Ishikawa (cell line): ENCODE measurements around the gene DENND1A.

Experiments used
- CEBPB ChIP-seq: IDR thresholded peaks from 2 replicates; pipeline ENCODE4 v1.6.1; 2012
- CREB1 ChIP-seq: IDR thresholded peaks from 2 replicates; pipeline ENCODE4 v1.6.1; 2012; ENCODE audit warnings: low read depth
- EGR1 ChIP-seq: IDR thresholded peaks from 2 replicates; pipeline ENCODE4 v1.6.1; 2012
- EP300 ChIP-seq: IDR thresholded peaks from 2 replicates; pipeline ENCODE4 v1.6.1; 2012; ENCODE audit warnings: borderline replicate concordance
- FOXM1 ChIP-seq: IDR thresholded peaks from 2 replicates; pipeline ENCODE4 v1.6.1; 2012; ENCODE audit warnings: low read depth, borderline replicate concordance
- NFIC ChIP-seq: IDR thresholded peaks from 2 replicates; pipeline ENCODE4 v1.6.1; 2012
- RAD21 ChIP-seq: IDR thresholded peaks from 2 replicates; pipeline ENCODE4 v1.6.1; 2012; ENCODE audit warnings: low read depth
- REST ChIP-seq: IDR thresholded peaks from 2 replicates; pipeline ENCODE4 v1.6.1; 2012; ENCODE audit warnings: low read depth, mild to moderate bottlenecking
- TAF1 ChIP-seq: IDR thresholded peaks from 2 replicates; pipeline ENCODE4 v1.6.1; 2012; ENCODE audit warnings: low read depth, mild to moderate bottlenecking
- TCF12 ChIP-seq: IDR thresholded peaks from 2 replicates; pipeline ENCODE4 v1.6.1; 2012; ENCODE audit warnings: low read depth
- TEAD4 ChIP-seq: IDR thresholded peaks from 2 replicates; pipeline ENCODE4 v1.6.1; 2012
- YY1 ChIP-seq: IDR thresholded peaks from 2 replicates; pipeline ENCODE4 v1.6.1; 2012; ENCODE audit warnings: low read depth
- ZBTB7A ChIP-seq: IDR thresholded peaks from 2 replicates; pipeline ENCODE4 v1.6.1; 2012; ENCODE audit warnings: low read depth
- TF ChIP-seq, protein P1 (sequence below): IDR thresholded peaks from 2 replicates; pipeline ENCODE4 v1.6.1; 2012
- TF ChIP-seq, protein P2 (sequence below): IDR thresholded peaks from 2 replicates; pipeline ENCODE4 v1.6.1; 2012

Gene DENND1A

DNA sequence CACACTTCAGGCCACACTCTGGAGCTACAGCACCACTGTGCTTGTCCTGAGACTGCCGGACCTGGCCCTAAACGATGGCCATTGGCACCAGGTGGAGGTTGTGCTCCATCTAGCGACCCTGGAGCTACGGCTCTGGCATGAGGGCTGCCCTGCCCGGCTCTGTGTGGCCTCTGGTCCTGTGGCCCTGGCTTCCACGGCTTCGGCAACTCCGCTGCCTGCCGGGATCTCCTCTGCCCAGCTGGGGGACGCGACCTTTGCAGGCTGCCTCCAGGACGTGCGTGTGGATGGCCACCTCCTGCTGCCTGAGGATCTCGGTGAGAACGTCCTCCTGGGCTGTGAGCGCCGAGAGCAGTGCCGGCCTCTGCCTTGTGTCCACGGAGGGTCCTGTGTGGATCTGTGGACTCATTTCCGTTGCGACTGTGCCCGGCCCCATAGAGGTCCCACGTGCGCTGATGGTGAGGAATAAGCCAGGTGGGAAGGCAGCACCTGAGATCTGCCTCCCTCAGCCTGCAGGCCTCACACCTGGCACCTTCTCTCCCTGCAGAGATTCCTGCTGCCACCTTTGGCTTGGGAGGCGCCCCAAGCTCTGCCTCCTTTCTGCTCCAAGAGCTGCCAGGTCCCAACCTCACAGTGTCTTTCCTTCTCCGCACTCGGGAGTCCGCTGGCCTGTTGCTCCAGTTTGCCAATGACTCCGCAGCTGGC lies 559.2 kb downstream of the DENND1A start:
- TF ChIP-seq, protein P1, sequence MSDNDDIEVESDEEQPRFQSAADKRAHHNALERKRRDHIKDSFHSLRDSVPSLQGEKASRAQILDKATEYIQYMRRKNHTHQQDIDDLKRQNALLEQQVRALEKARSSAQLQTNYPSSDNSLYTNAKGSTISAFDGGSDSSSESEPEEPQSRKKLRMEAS, result no peak
- TF ChIP-seq CEBPB, result no peak
- no peak for TF ChIP-seq RAD21
- no peak for TF ChIP-seq FOXM1
- no peak for TF ChIP-seq ZBTB7A
- TF ChIP-seq, protein P2, sequence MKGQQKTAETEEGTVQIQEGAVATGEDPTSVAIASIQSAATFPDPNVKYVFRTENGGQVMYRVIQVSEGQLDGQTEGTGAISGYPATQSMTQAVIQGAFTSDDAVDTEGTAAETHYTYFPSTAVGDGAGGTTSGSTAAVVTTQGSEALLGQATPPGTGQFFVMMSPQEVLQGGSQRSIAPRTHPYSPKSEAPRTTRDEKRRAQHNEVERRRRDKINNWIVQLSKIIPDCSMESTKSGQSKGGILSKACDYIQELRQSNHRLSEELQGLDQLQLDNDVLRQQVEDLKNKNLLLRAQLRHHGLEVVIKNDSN, result no peak
- TF ChIP-seq EGR1, result no peak

DNA sequence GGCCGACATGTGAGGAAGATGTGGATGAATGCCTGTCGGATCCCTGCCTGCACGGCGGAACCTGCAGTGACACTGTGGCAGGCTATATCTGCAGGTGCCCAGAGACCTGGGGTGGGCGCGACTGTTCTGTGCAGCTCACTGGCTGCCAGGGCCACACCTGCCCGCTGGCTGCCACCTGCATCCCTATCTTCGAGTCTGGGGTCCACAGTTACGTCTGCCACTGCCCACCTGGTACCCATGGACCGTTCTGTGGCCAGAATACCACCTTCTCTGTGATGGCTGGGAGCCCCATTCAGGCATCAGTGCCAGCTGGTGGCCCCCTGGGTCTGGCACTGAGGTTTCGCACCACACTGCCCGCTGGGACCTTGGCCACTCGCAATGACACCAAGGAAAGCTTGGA lies 559.8 kb downstream of the DENND1A start:
- no peak for TF ChIP-seq EP300
- TF ChIP-seq TCF12, result no peak
- TF ChIP-seq YY1, result no peak
- TF ChIP-seq TEAD4, result no peak

DNA sequence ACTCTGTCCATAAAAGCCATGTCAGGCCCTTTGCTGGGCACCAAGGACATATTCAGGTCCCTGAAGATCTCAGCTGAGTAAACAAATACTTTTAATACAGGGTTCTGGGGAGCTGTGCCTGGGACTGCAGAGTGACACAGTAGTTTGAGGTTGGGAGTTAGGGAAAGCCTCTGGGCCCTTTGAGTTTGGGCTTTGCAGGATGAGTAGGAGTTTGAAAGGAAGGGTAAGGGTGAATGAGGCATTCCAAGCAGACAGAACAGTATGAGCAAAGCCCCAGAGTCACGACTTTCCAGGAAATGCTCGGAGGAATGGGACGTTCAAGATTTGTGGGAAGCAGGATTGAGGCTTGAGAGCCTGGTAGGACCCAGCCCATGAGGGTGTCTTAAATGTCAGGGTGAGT lies 560.6 kb downstream of the DENND1A start:
- no peak for TF ChIP-seq EP300
- TF ChIP-seq, protein P1, result no peak
- TF ChIP-seq TAF1, result no peak
- no peak for TF ChIP-seq RAD21
- TF ChIP-seq TEAD4, result no peak
- no peak for TF ChIP-seq FOXM1
- TF ChIP-seq CREB1, result no peak
- TF ChIP-seq REST, result no peak
- TF ChIP-seq YY1, result no peak
- no peak for TF ChIP-seq TCF12
- TF ChIP-seq ZBTB7A, result no peak
- TF ChIP-seq NFIC, result no peak
- TF ChIP-seq, protein P2, result no peak
- no peak for TF ChIP-seq EGR1
- TF ChIP-seq CEBPB, result no peak

DNA sequence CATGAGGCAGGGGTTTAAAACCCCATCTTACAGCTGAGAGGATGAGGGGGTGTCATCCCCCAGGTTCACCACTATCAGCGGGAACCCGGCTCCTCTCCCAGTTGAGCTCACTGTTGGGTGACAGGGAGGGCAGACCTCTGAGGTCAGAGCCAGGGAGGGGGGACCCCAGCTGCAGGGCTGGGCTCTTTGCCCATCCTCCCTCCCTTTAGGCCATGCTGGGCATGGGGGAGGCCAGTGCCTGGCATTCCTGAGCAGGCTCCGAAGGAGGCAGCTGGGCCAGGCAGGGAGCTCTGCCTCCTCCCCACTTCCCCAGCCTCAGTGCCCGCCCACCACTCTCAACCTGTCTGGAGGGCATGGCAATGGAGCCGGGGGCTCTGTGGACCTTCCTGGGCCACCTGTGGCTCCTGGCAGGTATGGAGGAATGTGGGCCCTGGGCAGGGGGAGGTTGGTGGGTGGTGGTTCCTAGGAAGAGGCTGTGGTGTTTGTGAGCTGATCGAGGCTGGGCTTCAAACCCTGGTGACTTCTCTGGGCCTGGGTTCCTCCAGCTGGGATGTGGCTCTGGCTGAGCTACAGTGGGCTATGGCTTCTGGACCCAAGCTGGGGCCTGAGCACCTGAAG lies 561.3 kb downstream of the DENND1A start:
- no peak for TF ChIP-seq FOXM1
- TF ChIP-seq YY1, result no peak
- TF ChIP-seq TEAD4, result no peak
- TF ChIP-seq, protein P2, result no peak
- TF ChIP-seq TAF1, result no peak
- no peak for TF ChIP-seq CEBPB
- no peak for TF ChIP-seq CREB1
- TF ChIP-seq EP300, result no peak
- no peak for TF ChIP-seq EGR1
- no peak for TF ChIP-seq RAD21
- TF ChIP-seq REST, result no peak
- TF ChIP-seq TCF12, result no peak
- TF ChIP-seq, protein P1, result no peak
- TF ChIP-seq ZBTB7A, result no peak
- TF ChIP-seq NFIC, result no peak

- TF ChIP-seq CREB1 (no peak), CEBPB (no peak), EP300 (0 out of 2 replicates have a peak, but pooled peaks have one; percentile 24), FOXM1 (no peak), ZBTB7A (0 out of 2 replicates have a peak, but pooled peaks have one; percentile 40), REST (no peak), NFIC (no peak), TEAD4 (peak; percentile 93)
- TF ChIP-seq, protein P1, result 0 out of 2 replicates have a peak, but pooled peaks have one; percentile 15
Measured at GRCh38 chr9:123368023-123368422, 561.9 kb downstream of the DENND1A start.
